Neuron (in vitro differentiated cells): ENCODE measurements around the gene GPX4.
A peak's percentile ranks its signal among the peaks of the same experiment; 100 is the strongest.

ENCODE experiments used
- H2AFZ ChIP-seq: one replicate; pipeline ENCODE4 v1.6.1; 2013; ENCODE audit warnings: low read depth, mild to moderate bottlenecking, inconsistent platforms, low read length, moderate library complexity
- H3K27me3 ChIP-seq: one replicate; pipeline ENCODE4 v1.6.1; 2013; ENCODE audit warnings: low read length; ENCODE audit not compliant: insufficient read depth
- H3K36me3 ChIP-seq: one replicate; pipeline ENCODE4 v1.6.1; 2013; ENCODE audit warnings: low read length; ENCODE audit not compliant: insufficient read depth
- H3K4me1 ChIP-seq: one replicate; pipeline ENCODE4 v1.6.1; 2013; ENCODE audit warnings: low read length; ENCODE audit not compliant: insufficient read depth
- H3K4me3 ChIP-seq: 2 replicates; pipeline ENCODE4 v1.5.1; 2013; ENCODE audit warnings: mild to moderate bottlenecking, low read length, moderate library complexity
- H3K9me3 ChIP-seq: one replicate; pipeline ENCODE4 v1.6.1; 2013; ENCODE audit warnings: low read length

Gene GPX4

DNA sequence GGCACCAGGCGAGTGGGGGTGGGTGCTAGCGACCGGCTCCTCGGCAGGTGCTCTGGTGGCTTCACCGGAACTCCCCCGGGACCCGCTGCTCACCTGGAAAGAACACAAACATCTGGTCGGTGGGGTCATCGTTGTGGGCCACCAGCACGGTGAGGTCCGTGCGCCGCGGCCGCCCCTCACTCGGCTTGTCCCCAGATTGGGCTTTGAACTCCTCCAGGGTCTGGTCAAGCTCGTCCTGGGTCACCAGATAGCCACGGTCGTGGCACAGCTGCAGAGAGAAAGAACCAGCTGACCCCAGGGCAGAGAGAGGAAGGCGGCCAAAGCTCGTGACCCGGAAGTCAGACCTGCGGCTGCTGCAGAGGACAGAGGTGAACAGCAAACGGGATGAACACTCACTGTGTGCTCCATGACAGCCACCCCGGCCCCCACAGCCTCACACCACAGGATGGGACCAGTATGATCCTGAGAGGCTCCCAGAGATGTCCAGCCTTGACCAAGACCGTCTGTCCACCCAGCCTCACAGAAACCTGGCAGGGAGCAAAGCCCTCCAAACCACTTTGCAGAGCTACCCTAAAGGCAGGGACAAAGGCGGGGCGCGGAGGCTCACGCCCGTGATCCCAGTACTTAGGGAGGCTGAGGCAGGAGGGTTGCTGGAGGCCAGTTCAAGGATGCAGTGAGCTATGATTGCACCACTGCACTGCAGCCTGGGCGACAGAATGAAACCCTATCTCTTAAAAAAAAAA is 9.8 kb upstream of the GPX4 start:
- Histone ChIP-seq H3K36me3 (peaks cover 22% of the 10 kb centered on the region), H3K4me1 (peaks cover 19% of the 10 kb centered on the region), H2AFZ (no peak overlapping the region), H3K9me3 (no peaks in the 10 kb centered on the region), H3K4me3 (peak overlapping the region; percentile 100), H3K27me3 (no peaks in the 10 kb centered on the region)

DNA sequence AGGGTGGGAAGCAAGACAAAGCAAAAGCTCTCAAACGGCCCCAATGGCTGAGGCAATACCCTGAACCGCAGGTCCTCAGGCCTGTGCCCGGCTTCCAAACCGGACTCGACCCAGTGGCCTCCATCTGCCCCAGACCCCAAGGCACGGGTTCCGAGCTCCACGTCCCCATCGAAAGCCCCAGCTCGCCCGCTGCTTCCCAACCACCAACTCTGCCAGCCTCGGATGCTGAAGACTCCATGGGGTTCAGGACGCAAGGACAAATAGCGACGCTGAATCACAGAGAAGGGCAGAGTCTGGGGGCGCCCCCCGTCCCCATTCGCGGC is 9.2 kb upstream of the GPX4 start:
- Histone ChIP-seq H3K9me3 (no peaks in the 10 kb centered on the region), H3K36me3 (peaks cover 15% of the 10 kb centered on the region), H3K4me3 (peak overlapping the region; percentile 100), H3K4me1 (peaks cover 19% of the 10 kb centered on the region), H2AFZ (no peak overlapping the region), H3K27me3 (no peaks in the 10 kb centered on the region)

DNA sequence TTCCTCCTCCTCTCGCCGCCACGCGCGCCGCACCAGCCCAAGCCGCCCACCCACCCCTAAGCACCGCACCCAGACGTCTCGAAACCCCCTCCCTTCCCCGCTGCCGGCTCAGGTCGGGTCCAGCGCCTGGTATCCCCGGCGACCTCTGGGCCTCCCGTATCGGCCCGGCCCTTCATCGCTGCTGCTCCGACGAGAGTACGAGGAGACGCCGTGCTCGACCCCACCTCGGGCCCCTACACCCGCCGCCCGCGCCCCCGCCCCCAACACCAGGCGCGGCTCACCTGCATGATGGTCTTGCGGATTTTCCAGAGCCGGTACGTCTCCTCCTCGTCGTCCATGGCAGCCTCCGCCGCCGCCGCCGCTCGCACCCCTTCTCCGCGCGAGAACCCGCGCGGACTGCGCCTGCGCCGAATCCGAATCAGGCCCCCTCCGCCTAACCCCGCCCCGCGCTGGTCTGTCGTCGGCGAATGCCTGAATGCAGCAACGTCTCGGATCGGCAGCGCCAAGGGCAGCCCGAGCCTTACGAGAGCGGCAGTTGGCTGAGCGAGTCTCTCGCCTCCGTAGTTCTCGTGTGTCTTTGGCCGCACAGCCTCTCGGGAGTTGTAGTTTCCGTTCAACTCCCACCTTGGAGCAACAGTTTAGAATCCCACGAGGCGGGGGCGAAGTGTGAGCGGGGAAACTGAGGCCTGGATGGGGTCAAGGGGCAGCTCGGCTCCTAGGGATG is 8.7 kb upstream of the GPX4 start, which contains the start of gene POLR2E:
Gene POLR2E, minus strand, starts transcription at position 398 of the 724 bp plus-strand sequence. Its CDS starts 60 bp downstream, at position 338.
- Histone ChIP-seq H3K36me3 (peaks cover 15% of the 10 kb centered on the region), H3K27me3 (no peaks in the 10 kb centered on the region), H3K9me3 (no peaks in the 10 kb centered on the region), H2AFZ (peak within 1 kb of the TSS; percentile 38), H3K4me3 (peak within 1 kb of the TSS; percentile 100), H3K4me1 (peaks cover 19% of the 10 kb centered on the region)

DNA sequence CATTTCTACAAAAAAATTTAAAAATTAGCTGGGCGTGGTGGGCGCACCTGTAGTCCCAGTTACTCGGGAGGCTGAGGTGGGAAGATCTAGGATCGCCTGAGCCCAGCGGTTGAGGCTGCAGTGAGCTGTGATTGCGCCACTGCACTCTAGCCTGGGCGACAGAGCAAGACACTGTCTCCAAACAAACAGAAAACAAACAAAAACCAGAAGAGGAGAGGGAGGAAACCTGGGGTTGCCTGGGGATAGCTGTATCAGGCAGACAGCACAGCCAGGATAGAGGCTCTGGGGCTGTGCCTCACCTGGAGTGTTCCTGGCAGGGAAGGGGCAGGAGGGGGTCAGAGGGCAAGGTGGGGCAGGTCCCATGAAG is 6.0 kb upstream of the GPX4 start:
- Histone ChIP-seq H3K4me1 (peaks cover 32% of the 10 kb centered on the region), H3K36me3 (no peaks in the 10 kb centered on the region), H2AFZ (no peak overlapping the region), H3K27me3 (no peaks in the 10 kb centered on the region), H3K4me3 (no peak overlapping the region), H3K9me3 (no peaks in the 10 kb centered on the region)

DNA sequence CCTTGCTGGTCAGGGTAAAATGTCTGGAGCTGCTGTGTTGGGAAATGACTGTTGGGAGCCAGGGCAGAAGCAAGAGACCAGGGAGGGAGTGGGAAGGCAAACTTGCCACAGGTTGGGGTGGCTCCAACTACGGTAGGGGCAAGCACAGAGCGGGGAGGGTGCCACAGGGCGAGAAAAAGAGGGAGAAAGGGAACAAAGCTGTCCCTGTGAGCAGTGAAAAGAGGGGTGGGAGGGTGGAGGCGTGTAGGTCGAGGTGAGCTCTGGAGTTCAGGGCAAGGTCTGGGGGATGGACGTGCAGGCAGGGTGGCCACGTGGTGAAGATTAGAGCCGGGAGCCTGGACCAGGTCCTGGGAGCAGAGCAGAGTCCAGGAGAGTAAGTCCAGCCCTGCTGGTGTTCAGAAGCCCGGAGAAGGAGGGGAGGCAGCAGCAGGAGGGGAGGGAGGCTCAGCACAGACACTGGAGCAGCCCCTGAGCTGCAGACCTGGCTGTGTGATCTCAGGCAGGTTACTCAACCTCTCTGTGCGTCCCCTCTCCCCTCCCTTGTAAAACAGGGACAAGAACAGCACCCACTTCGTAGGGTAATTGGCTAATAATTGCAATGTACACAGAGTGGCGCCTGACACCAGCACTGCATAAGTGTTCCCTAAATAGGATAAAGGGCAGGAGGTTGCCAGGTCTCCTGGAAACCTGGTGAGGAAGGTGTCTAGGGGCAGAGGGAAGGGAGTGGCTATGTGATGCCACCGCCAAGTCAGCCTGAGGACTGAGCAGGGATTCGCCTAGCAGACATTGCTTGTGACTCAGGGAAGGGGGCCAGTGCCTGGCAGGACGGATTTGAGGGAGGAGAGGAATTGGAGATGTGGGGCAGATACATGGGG is 5.4 kb upstream of the GPX4 start:
- H3K27me3 ChIP-seq, result no peaks in the 10 kb centered on the region
- H3K36me3 ChIP-seq, result no peaks in the 10 kb centered on the region
- no peaks in the 10 kb centered on the region for H3K9me3 ChIP-seq
- no peak overlapping the region for H2AFZ ChIP-seq
- no peak overlapping the region for H3K4me3 ChIP-seq
- H3K4me1 ChIP-seq, result peaks cover 33% of the 10 kb centered on the region

DNA sequence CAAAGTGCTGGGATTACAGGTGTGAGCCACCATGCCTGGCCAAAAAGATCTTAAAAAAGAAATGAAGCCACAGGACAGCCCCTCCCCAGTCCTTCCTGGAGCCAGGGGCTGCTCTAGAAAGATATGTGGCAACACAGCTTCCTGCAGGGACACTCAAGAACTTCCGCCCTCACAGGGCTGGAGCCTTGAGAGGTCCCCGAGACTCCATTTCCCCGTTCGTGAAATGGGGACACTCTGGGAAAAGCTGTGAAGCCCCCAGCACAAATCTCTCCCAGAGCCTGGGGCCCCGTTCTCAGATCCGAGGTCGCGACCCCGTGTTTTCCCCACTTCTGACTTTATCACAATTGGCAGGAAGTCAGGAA is 2.5 kb upstream of the GPX4 start:
- H3K36me3 ChIP-seq, result peaks cover 6% of the 10 kb centered on the region
- H3K4me3 ChIP-seq, result no peak overlapping the region
- H3K9me3 ChIP-seq, result no peaks in the 10 kb centered on the region
- H2AFZ ChIP-seq, result no peak overlapping the region
- no peaks in the 10 kb centered on the region for H3K27me3 ChIP-seq
- peaks cover 25% of the 10 kb centered on the region for H3K4me1 ChIP-seq

DNA sequence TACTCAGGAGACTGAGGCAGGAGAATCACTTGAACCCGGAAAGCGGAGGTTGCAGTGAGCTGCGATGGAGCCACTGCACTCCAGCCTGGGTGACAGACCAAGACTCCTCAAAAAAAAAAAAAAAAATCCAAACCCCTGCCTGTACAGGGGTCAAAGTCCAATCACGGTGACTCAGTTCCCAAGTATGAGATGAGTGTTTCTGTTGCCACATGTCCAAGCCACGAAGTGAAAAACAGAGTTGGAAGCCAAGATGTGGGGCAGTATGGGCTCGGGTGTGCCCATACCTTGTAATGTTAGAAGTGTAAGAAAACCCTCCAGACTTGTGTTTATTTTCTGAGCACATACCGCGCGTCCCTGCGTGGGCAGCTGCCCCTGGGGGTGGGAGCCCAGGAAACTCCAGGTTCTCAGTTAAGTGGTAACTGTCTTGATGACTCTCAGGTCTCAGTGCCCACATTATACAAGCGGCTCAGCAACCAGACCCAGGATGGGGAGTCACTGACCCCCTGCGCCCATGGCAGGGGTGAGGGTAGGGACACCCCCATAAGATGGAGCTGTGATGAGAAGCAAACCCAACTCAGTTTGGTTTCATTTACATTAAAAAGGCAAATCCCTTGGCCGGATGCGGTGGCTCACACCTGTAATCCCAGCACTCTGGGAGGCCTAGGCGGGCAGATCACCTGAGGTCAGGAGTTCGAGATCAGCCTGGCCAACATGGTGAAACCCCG is 1.2 kb upstream of the GPX4 start:
- no peak overlapping the region for H3K4me3 ChIP-seq
- H3K27me3 ChIP-seq, result no peaks in the 10 kb centered on the region
- no peak overlapping the region for H2AFZ ChIP-seq
- H3K9me3 ChIP-seq, result no peaks in the 10 kb centered on the region
- peaks cover 25% of the 10 kb centered on the region for H3K4me1 ChIP-seq
- peaks cover 18% of the 10 kb centered on the region for H3K36me3 ChIP-seq

DNA sequence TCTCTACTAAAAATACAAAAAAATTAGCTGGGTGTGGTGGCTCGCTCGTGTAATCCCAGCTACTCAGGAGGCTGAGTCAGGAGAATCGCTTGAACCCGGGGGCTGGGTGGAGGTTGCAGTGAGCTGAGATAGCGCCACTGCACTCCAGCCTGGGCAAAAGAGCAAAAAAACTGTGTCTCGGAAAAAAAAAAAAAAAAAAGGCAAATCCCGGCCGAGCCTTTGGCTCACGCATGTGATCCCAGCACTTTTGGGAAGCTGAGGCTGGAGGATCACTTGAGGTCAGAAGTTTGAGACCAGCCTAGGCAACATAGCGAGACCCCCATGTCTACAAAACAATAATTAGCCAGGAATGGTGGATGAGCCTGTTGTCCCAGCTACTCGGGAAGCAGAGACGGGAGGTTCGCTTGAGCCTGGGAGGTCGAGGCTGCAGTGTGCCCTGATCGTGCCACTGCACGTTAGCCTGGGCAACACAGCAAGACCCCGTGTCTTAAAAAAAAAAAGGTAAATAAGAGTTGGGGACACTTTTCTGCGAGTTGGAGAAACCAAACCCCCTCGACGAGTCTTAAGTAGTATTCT is 574 bp upstream of the GPX4 start:
- peaks cover 25% of the 10 kb centered on the region for H3K4me1 ChIP-seq
- no peaks in the 10 kb centered on the region for H3K9me3 ChIP-seq
- no peak overlapping the region for H2AFZ ChIP-seq
- no peaks in the 10 kb centered on the region for H3K27me3 ChIP-seq
- peak overlapping the region; percentile 29 for H3K4me3 ChIP-seq
- peaks cover 22% of the 10 kb centered on the region for H3K36me3 ChIP-seq

DNA sequence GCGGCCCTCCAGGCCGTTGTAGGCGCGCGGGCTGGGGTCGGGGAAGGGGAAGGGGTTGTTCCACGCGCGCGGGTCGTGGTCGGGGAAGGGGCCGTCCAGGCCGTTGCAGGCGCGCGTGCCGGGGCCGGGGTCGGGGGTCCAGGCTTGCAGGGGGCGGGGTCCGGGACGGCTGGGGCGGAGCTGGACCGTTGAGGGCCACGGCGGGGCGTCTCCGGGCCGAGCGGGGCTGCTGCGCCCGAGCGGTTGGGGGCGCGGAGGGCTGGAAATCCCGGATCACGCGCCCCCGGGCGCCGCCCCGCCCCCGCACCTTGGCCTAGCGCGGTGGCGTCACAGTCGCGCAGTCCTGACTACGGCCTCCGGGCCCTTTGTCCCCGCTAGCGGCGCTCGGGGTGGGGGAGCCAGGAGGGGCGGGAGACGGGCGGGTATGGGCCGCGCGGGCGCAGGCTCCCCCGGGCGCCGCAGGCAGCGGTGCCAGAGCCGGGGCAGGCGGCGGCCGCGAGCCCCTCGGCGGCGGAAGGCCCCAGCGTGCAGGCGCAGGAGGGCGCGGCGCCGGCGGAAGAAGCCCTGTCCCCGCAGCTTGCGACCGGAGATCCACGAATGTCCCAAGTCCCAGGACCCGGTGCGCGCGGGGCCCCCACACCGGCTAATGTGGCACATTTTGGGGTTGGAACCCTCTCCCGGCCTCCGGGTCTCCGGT is 665 bp downstream of the GPX4 start:
- Histone ChIP-seq H3K9me3 (no peaks in the 10 kb centered on the region), H3K4me1 (peaks cover 25% of the 10 kb centered on the region), H2AFZ (no peak overlapping the region), H3K4me3 (peak overlapping the region; percentile 52), H3K36me3 (peaks cover 24% of the 10 kb centered on the region), H3K27me3 (no peaks in the 10 kb centered on the region)

DNA sequence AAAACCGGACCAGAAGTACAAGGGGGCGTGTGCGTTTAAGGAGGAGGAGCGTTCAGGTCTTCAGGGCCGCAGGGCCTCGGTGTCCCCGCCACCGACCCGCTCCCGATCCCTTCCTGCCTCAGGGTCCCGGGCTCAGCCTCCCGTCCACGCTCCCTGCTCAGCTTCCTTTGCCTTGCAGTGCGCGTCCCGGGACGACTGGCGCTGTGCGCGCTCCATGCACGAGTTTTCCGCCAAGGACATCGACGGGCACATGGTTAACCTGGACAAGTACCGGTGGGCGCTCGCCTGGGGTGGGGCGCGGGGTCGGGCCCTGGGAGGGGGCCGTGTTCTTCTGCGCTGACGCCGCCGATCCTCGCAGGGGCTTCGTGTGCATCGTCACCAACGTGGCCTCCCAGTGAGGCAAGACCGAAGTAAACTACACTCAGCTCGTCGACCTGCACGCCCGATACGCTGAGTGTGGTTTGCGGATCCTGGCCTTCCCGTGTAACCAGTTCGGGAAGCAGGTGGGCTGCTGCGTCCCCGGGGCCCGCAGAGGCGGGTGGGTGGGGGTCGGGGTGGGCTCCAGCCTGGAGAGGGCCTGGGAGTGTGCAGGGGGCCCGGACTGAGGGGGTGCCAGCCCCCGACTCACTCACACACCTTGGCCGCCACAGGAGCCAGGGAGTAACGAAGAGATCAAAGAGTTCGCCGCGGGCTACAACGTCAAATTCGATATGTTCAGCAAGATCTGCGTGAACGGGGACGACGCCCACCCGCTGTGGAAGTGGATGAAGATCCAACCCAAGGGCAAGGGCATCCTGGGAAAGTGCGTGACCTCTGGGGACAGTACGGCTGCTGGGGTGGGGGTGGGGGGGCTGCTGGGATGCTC is 1.4 kb downstream of the GPX4 start:
- H3K4me1 ChIP-seq, result peaks cover 25% of the 10 kb centered on the region
- peak overlapping the region; percentile 52 for H3K4me3 ChIP-seq
- H3K36me3 ChIP-seq, result peaks cover 24% of the 10 kb centered on the region
- H3K27me3 ChIP-seq, result no peaks in the 10 kb centered on the region
- no peaks in the 10 kb centered on the region for H3K9me3 ChIP-seq
- no peak overlapping the region for H2AFZ ChIP-seq
